T-helper 2 cell treated with Interferon-gamma antibody and Interleukin-4, amounts not matched to agents 5 μg/mL and 100 μg/mL, for 36 hours (primary cell): Measurements from ENCODE around the gene MTPN.

ENCODE experiments used
- DNase-seq: peaks from one replicate; pipeline ENCODE4 v3.0.0; 2021; ENCODE audit warnings: low spot score
- H3K27ac Mint-ChIP-seq: one replicate; pipeline ENCODE4 v1.8.0; 2021; ENCODE audit warnings: mild to moderate bottlenecking, mixed read lengths
- H3K27me3 Mint-ChIP-seq: one replicate; pipeline ENCODE4 v1.8.0; 2021; ENCODE audit warnings: low read depth, mixed read lengths
- H3K36me3 Mint-ChIP-seq: one replicate; pipeline ENCODE4 v1.8.0; 2021; ENCODE audit warnings: low read depth, mixed read lengths
- H3K4me1 Mint-ChIP-seq: one replicate; pipeline ENCODE4 v1.8.0; 2021; ENCODE audit warnings: low read depth, mixed read lengths
- H3K4me3 Mint-ChIP-seq: one replicate; pipeline ENCODE4 v1.8.0; 2022; ENCODE audit warnings: mild to moderate bottlenecking, moderate library complexity, mixed read lengths
- H3K9me3 Mint-ChIP-seq: one replicate; pipeline ENCODE4 v1.8.0; 2021; ENCODE audit warnings: mixed read lengths

MTPN gene

GRCh38 chr7:135889823-135890222, 87.3 kb downstream of the MTPN start:
- DNase-seq, result no peak
- Mint-ChIP-seq H3K27ac (no peak overlapping the region), H3K9me3 (no peaks in the 10 kb centered on the region), H3K4me3 (no peak overlapping the region), H3K4me1 (peaks cover 2% of the 10 kb centered on the region), H3K27me3 (no peaks in the 10 kb centered on the region), H3K36me3 (no peaks in the 10 kb centered on the region)

DNA sequence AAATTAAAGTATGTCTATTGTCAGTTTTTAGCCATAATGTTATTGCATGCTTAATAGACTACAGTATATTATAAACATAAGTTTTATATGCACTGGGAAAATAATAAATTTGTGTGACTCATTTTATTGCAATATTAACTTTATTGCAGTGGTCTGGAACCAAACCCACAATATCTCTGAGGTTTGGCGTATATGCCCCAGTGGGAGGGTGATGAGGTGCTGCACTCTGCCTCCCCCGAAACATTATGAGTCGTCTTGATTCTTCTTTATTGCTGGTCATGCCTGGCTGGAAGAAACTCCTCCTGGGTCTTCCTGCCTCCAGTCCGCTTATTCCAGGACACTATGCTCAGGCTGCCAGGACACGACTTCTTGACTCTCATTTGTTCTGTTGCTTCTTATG, 88.4 kb downstream of the MTPN start:
- Mint-ChIP-seq H3K36me3 (no peaks in the 10 kb centered on the region), H3K9me3 (no peaks in the 10 kb centered on the region), H3K4me3 (no peak overlapping the region), H3K27ac (no peak overlapping the region), H3K27me3 (no peaks in the 10 kb centered on the region), H3K4me1 (peaks cover 2% of the 10 kb centered on the region)
- DNase-seq, result no peak

DNA sequence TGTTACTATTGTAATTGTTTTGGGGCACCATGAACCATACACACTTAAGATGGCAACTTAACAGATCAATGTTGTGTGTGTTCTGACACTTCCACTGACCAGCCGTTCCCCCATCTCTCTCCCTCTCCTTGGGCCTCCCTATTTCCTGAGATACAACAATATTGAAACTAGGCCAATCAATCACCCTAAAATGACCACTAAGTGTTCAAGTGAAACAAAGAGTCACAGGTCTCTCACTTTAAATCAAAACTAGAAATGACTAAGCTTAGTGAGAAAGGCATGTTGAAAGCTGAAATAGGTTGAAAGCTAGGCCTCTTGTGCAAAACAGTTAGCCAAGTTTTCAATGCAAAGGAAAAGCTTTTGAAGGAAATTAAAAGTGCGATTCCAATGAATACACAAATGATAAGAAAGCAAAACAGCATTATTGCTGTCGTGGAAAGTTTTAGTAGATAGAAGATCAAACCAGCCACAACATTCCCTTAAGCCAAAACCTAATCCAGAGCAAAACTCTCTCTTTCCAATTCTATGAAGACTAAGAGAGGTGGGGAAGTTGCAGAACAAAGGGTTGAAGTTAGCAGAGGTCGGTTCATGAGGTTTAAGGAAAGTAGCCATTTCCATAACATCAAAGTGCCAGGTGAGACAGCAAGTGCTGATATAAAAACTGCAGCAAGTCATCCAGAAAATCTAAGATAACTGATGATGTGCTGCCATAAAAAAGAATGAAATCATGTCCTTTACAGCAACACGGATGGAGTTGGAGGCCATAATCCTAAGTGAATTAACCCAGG, 90.6 kb downstream of the MTPN start:
- Mint-ChIP-seq H3K27ac (no peak overlapping the region), H3K4me3 (no peak overlapping the region), H3K9me3 (no peaks in the 10 kb centered on the region), H3K36me3 (no peaks in the 10 kb centered on the region), H3K4me1 (peaks cover 2% of the 10 kb centered on the region), H3K27me3 (no peaks in the 10 kb centered on the region)
- no peak for DNase-seq

DNA sequence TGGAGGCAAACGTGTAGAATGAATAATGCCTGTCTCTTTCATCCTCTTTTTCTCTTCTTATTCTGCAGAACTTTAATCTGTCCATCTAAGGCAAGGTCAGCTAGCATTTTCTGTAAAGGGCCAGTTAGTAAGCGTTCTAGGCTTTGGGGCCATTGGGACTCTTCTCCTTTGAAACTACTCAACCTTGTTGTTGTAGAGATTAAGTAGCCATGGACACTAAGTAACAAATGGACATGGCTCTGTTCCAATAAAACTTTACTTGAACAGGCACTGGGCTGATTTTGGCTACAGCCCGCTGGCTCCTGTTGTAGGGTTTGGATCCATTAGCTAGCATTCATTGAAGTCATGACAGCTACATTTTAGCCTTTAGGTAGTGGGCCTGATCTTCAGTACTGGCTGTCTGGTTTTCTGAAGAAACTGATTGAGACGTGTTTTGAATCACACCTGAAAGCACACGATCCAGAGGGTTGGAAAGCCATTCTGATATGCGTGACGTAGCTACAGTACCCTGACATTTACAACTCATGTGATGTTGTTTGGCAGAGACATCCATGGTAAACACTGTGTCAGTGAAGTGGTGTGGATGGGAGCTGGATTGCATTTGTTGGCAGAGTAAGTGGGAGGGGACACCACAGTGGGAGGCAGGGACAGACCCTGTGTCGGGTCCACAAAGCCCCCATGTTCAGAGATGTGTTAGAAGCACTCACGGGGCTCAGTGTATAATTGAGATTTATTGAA, 92.5 kb downstream of the MTPN start:
- peaks cover 2% of the 10 kb centered on the region for H3K4me1 Mint-ChIP-seq
- H3K27ac Mint-ChIP-seq, result no peak overlapping the region
- H3K36me3 Mint-ChIP-seq, result no peaks in the 10 kb centered on the region
- no peaks in the 10 kb centered on the region for H3K27me3 Mint-ChIP-seq
- no peaks in the 10 kb centered on the region for H3K9me3 Mint-ChIP-seq
- no peak for DNase-seq
- no peak overlapping the region for H3K4me3 Mint-ChIP-seq

DNA sequence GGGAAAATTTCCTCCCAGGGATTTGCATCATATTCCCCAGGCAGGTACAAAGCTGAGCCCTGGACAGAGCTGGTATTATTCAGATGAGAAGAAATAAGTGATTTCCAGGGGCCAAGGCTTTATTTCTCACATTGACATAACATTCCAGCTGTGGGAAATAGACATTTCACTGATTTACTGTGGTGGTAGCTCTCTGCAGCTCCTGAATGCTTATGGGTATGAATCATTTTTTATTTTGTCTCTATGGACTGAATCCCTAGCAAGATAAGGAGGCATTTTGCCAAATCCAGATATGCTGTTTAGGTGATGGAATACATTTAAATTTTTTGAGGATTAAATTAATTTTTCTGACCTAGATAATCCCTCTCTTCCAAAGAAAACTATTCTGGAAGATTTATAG, 97.9 kb downstream of the MTPN start:
- H3K9me3 Mint-ChIP-seq, result no peaks in the 10 kb centered on the region
- H3K27me3 Mint-ChIP-seq, result peaks cover 3% of the 10 kb centered on the region
- DNase-seq, result no peak
- no peak overlapping the region for H3K4me3 Mint-ChIP-seq
- H3K36me3 Mint-ChIP-seq, result no peaks in the 10 kb centered on the region
- H3K27ac Mint-ChIP-seq, result no peak overlapping the region
- H3K4me1 Mint-ChIP-seq, result no peaks in the 10 kb centered on the region

DNA sequence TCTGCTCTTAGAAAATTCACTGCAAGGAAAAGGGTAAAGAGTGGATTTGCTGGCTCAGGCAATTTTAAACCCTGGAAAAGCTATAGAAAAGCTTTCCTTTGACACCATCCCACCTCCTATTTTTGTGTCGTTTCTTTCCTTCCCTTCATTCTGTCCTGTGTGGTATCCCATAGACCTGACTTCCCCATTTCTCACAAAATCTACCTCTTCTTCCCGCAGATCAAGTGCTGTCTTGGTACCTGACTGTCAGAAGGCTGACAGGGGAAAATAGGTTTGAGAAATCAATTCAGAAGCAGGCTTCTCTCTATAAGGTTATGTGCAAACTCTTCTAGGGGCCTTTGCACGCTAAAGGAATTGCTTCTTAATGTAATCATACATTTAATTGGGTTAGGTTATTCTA, 98.9 kb downstream of the MTPN start:
- no peaks in the 10 kb centered on the region for H3K4me1 Mint-ChIP-seq
- H3K27ac Mint-ChIP-seq, result no peak overlapping the region
- no peak for DNase-seq
- H3K4me3 Mint-ChIP-seq, result no peak overlapping the region
- peaks cover 5% of the 10 kb centered on the region for H3K27me3 Mint-ChIP-seq
- H3K36me3 Mint-ChIP-seq, result no peaks in the 10 kb centered on the region
- no peaks in the 10 kb centered on the region for H3K9me3 Mint-ChIP-seq

GRCh38 chr7:135877805-135878204, 99.4 kb downstream of the MTPN start:
- Mint-ChIP-seq H3K36me3 (no peaks in the 10 kb centered on the region), H3K4me1 (no peaks in the 10 kb centered on the region), H3K9me3 (no peaks in the 10 kb centered on the region)

More at GRCh38 chr7:135877805-135878204, 99.4 kb downstream of the MTPN start:
- Mint-ChIP-seq H3K4me3 (no peak overlapping the region), H3K27me3 (peaks cover 5% of the 10 kb centered on the region), H3K27ac (no peak overlapping the region)
- DNase-seq, result no peak
